Ureter (tissue), 1 donor: ENCODE measurements around the gene KRTAP12-4. TPM values are rescaled to one million over a fixed set of nuclear protein-coding genes. Genes with fewer than 3 reads are reported as not detected.
"Not testable (repeated sequence)": the region's sequence is repeated elsewhere in the genome, so short reads cannot be mapped to it uniquely, and the experiment has no call there.

Source experiments
- DNase-seq: peaks from one replicate; pipeline ENCODE4 v3.0.0-alpha.2; 2020; ENCODE audit warnings: low spot score
- total RNA-seq: library from RNA; stranded (reverse); gene quantifications from one replicate; pipeline ENCODE4 v1.2.4, GENCODE V29; 2023
- donor health status: DM: yes; HTN: yes; CAD: no.

KRTAP12-4 gene
- total RNA-seq, 1 donor from 2014 or later, result not detected

DNA sequence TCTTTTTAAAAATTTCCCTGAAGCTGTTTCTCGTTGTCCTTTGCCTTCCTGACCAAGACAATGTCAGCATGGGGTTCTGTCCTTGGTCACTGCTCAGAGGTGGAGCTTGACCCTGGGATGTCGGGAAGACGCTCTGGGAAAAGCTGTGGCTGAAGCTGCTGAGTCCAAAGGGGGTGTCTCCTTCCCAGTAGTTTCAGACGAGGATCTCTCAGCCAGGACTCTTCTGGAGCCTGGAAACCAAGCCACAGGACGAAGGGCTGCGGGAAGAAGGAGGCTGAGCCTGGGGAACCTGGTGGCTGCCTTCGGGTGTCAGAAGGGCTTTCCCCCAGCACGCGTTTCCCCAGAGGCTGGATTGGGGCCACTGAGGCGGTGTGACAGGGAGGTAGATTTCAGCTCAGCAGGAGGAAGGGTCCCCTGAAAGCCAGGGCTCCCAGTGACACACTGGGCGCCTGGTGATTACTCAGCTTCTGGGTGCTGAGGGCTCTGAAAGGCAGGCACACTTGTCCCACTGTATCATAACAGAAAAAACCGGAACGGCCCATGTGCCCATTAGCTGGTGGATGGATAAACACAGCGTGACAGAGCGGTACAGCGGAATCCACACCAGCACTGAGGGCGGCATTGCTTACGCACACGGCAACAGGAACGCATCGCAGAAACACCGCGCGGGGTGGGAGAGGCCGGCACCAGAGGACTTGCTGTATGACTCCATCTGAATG is 32.5 kb upstream of the KRTAP12-4 start:
- no peak for DNase-seq

- no peak for DNase-seq
Observed at GRCh38 chr21:44686000-44686781, 31.7 kb upstream of the KRTAP12-4 start.

DNA sequence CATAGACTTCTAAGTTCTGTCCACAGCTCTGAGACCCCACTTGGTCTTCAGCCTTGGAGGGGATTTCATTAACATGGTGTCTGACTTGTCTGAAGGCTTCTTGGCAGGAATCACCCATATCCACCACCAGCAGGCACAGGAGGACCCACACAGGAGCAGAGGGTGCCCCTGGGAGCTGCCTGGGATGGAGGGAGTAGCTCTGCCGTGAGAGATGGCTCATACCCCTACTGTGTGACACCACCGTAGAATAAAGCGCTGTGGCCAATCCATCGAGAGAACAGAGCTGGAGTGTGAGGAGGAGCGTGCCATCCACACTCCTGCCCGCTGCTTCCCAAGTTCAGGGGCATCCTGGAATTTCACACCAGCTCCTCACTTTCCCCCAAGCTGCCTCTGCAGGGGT is 30.6 kb upstream of the KRTAP12-4 start:
- not testable (repeated sequence) for DNase-seq

DNA sequence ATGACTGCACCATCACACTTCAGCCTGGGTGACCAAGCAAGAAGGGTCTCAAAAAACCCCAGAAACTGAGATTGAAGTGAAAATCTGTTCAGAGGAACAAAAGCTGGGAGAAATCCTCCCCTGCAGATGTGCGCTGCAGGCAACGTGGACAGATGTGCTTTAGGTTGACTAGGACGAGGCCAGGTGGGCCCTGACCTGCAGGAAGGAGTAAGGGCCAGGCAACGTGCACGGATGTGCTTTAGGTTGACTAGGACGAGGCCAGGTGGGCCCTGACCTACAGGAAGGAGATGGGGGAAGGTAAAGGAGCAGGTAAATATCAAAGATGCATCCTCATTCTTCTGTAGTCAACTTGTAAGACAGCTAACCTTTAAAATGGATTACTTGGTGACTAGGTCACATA is 30.0 kb upstream of the KRTAP12-4 start:
- DNase-seq, result no peak

DNA sequence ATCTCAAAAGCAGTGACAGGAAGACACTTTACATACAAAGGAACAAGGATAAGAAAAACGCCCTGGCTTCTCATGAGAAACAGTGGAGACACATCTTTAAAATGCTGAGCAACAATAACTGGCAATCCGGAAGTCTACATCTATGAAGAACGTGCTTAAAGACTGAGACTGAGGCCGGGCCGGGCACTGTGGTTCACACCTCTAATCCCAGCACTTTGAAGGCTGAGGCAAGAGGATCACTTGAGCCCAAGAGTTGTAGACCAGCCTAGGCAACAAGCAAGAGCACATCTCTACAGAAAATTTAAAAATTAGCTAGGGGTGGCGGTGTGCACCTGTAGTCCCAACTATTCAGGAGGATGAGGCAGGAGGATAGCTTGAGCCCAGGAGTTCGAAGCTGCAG is 29.6 kb upstream of the KRTAP12-4 start:
- no peak for DNase-seq

- DNase-seq, result no peak
Observed at GRCh38 chr21:44682580-44683151, 28.2 kb upstream of the KRTAP12-4 start.

DNA sequence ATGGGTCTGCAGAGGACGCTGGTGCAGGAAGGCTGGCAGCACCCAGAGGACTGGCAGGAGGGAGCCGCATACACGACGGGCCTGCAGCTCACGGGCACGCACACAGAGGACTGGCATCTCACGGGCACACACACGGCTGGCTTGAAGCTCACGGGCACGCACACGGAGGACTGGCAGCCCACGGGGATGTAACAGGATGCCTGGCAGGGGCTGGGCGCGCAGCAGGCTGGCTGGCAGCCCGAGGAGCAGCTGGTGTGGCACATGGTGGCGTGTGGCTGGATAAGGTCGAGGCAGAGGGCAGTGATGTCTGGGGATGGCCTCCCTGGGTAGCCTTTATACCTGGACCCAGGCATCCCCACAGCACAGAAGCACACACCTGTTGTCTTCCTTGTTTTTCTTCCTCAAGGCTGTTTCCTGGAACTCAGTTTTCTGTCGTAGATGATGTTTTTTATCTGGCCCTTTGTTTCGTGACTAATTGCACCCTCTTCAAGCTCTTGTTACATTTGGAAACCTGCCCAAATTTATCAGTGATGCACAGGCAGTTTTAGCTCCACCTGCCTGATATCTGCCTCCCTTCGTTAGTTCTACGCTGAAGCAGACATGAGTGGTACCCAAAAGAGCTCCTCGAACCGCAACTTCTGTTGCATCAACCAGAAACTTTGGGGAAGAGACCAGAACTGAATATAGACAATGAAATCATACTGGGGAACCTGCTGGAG is 27.6 kb upstream of the KRTAP12-4 start, which contains the start of gene KRTAP12-1:
TSS of gene KRTAP12-1 (minus strand) at position 303 of the 719 bp plus-strand sequence. CDS start at position 263, 40 bp downstream.
- no peak for DNase-seq

DNA sequence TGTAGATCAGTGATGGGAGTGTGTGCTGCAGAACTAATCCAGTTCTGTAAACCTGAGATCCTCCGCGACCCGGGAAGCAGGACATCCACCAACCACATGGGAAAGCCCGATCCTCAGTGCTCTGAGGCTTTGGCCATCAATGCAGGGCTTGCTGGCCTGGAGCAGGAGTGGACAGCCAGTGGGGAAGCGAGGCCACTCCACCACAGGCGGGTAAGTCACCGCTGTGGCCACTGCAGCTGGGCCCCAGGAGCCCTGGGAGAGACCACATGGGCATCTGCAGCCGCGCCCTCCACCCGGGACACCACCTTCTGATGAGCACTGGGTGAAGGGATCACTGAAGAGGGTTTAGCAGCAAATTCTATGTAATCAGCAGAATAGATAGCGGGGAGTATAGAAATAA is 26.7 kb upstream of the KRTAP12-4 start:
- no peak for DNase-seq

DNA sequence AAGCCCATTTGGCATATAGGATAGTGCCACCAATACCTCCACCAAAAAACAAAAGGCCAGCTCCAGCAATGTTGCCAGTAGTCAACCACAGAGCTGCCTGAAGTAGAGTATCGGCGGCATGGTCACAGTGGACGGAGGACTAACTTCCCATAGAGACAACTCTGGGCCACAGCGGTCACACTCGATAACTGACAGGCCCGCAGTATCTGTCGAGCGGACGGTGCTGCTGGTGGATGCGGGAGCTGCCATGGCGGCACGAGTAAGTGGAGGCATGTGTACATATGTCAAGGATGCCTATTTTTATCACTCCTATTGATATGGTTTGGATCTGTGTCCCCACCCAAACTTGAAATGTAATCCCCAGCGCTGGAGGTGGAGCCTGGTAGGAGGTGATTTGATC is 23.4 kb upstream of the KRTAP12-4 start:
- no peak for DNase-seq

DNA sequence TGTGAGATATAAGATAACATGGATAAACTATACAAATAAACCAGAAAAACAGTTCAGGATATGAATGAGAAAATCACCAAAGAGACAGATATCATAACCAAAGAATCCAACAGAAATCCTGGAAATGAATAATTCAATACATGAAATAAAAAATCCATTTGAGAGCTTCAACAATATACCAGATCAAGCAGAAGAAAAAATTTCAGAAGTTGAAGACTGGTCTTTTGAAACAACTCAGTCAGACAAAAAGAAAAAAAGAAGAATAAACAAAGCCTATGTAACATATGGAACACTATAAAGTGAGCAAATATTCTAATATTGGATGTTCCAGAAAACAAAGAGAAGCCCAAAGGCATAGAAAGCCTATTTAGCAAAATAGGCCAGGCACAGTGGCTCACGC is 17.5 kb upstream of the KRTAP12-4 start:
- no peak for DNase-seq

- DNase-seq, result no peak
Observed at GRCh38 chr21:44670642-44671432, 16.4 kb upstream of the KRTAP12-4 start.

GRCh38 chr21:44667612-44668011 is 13.2 kb upstream of the KRTAP12-4 start:
- no peak for DNase-seq

DNA sequence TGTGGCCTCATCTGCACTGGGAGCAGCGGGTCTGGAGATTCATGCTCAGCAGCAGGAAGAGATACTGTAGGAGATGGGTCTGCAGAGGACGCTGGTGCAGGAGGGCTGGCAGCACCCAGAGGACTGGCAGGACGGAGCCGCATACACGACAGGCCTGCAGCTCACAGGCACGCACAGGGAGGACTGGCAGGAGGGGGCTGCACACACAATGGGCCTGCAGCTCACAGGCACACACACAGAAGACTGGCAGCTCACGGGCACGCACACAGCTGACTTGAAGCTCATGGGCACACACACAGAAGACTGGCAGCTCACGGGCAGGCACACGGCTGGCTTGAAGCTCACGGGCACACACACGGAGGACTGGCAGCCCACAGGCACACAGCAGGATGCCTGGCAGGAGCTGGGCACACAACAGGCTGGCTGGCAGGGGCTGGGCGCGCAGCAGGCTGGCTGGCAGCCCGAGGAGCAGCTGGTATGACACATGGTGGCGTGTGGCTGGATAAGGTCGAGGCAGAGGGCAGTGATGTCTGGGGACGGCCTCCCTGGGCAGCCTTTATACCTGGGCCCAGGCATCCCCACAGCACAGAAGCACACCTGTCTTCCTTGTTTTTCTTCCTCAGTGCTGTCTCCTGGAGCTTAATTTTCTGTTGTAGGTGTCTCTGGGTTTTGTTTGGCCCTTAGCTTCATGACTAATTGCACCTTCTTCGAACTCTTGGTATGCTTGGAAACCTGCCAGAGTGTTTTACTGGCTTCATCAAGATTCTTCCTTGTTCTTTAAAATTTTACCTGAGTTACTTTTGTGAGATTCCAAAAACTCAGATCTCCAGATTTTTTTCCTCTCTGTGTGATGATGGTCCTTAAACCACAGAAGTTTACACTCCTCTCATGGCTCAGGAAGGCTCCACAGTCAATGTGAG is 12.2 kb upstream of the KRTAP12-4 start, which contains the start of gene KRTAP12-2:
TSS of gene KRTAP12-2 (minus strand) at position 527 of the 920 bp plus-strand sequence. CDS start at position 486, 41 bp downstream.
- DNase-seq, result no peak

- DNase-seq, result no peak
Observed at GRCh38 chr21:44664691-44665090, 10.2 kb upstream of the KRTAP12-4 start.

DNA sequence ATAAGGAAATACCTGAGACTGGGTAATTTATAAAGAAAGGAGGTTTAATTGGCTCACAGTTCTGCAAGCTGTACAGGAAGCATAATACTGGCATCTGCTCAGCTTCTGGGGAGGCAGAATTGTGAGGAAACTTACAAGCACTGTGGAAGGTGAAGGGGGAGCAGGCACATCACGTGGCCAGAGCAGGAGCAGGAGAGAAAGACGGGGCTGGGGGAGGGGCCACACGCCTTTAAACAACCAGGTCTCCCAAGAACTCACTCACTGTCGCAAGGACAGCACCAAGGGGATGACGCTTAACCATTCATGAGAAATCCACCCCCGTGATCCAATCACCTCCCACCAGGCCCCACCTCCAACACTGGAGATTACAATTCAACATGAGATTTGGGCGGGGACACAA is 7.1 kb upstream of the KRTAP12-4 start:
- not testable (repeated sequence) for DNase-seq

DNA sequence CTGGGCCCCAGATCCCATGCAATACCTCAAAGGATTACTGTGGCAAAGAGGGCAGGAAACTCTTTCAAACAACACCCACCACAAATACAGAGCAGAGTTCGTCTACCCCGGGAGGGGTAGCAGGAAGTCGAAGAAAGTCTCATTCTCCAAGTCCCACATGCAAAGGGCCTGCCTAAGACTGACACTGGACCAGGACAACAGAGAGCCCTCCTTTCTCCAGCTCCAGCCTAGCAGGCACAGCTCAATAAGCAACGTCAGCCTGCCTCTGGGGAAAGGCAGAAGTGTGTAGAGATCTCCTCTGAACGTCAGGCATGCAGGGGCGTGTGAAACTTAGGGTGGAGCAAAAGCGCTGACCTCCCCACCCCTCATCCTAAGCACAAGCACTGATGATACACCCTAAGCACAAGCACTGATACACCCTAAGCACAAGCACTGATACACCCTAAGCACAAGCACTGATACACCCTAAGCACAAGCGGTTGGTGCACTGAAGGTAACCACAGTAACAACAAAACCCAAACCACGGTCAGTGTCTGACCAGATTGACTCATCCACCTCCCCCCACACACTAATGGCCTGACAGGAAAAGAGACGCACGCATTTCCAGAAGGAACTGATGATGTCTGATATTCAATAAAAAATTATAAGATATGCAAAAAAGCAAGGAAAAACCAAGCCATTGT is 4.6 kb upstream of the KRTAP12-4 start:
- DNase-seq, result no peak

DNA sequence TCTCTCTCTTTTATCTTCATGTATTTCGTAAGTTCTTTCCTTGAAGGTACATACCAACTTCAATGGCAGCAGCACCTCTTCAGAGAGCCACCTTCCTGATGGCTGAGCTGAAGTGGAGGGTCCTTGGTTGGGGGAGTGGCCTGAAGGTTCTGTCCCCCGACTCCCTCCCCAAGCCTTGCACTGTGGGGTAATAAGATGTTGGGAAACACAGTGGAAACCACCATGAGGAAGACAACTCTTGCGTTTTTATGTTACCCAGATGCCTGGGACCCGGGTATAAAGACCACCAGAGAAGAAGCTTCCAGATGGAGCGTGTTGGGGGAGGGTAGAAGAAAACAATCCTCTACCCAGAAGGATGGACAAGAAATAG is 4.1 kb upstream of the KRTAP12-4 start:
- no peak for DNase-seq

DNA sequence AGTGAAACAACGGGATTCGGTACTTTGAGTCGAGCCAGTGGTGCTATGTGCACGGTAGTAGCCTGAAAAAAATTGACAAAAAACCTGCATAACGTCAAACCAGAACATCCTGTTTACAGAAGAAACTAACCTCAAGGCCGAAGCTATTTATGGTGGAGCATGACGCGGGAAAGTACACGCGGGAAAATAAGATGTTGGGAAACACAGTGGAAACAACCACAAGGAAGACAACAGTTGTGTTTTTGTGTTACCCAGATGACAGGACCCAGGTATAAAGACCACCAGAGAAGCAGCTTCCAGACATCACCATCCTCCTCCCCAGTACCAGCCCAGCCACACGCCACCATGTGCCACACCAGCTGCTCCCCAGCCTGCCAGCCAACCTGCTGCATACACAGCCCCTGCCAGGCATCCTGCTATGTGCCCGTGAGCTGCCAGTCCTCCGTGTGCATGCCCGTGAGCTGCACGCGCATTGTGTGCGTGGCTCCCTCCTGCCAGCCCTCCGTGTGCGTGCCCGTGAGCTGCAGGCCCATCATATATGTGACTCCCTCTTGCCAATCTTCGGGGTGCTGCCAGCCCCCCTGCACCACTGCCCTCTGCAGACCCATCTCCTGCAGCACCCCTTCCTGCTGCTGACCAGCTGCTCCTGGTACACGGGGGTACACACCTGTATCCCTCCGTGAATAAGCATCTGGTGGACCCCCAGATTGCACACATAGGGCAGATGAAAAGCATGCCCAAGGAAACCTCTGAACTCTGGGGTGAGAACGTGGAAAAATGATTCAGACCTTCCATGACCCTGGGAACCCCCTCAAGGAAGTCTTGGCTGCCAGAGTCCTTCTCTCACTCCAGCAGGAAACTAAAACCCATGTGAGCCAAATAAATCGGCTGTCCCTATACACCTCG is 3.4 kb upstream of the KRTAP12-4 start, which contains the start of gene KRTAP12-3:
TSS of gene KRTAP12-3 (plus strand) at position 298 of the 906 bp plus-strand sequence. CDS start at position 346, 48 bp downstream.
- DNase-seq, result no peak
